Transverse colon (tissue), 4 donors: ENCODE results near the gene PSMC1. TPM values are rescaled to one million over a fixed set of nuclear protein-coding genes. Genes with fewer than 3 reads are reported as not detected.

Experiments
- DNase-seq: peaks from one replicate; pipeline ENCODE4 v3.0.0-alpha.2; 2019
- H3K27ac ChIP-seq, 4 donors: fragments of 200-600 bp; sonication (generic); 2 replicates each; pipeline ENCODE4 v1.5.1; 2016 to 2018; ENCODE audit warnings: inconsistent platforms in 4 of 4
- H3K27me3 ChIP-seq: fragments of 200-600 bp; sonication (generic); 2 replicates; pipeline ENCODE4 v1.5.1; 2017; ENCODE audit warnings: inconsistent platforms
- H3K36me3 ChIP-seq, 4 donors: fragments of 200-600 bp; sonication (generic); 2 replicates each; pipeline ENCODE4 v1.5.1; 2017 to 2019; ENCODE audit warnings: inconsistent platforms in 4 of 4
- H3K4me1 ChIP-seq, 4 donors: fragments of 200-600 bp; sonication (generic); 2 replicates each; pipeline ENCODE4 v1.5.1; 2017 to 2020; ENCODE audit warnings: inconsistent platforms in 4 of 4
- H3K4me3 ChIP-seq, 4 donors: fragments of 200-600 bp; sonication (generic); 1 replicate in 1 of 4; 2 replicates in 3 of 4; pipeline versions ENCODE4 v1.5.1 to v1.6.1; 2017 to 2019; ENCODE audit warnings: inconsistent platforms in 4 of 4
- H3K9me3 ChIP-seq, 2 donors: fragments of 200-600 bp; sonication (generic); 2 replicates each; pipeline ENCODE4 v1.5.1; 2017 to 2019; ENCODE audit warnings: inconsistent platforms in 2 of 2
- EP300 ChIP-seq: sonication (generic); formaldehyde crosslinking; IDR thresholded peaks from one replicate; pipeline ENCODE4 v1.6.1; 2017; ENCODE audit warnings: antibody characterized with exemption, low read depth
- POLR2A ChIP-seq: fragments of 450-650 bp; IDR thresholded peaks from one replicate; pipeline ENCODE4 v1.6.1; 2016; ENCODE audit warnings: antibody characterized with exemption, mild to moderate bottlenecking, moderate library complexity
- POLR2AphosphoS5 ChIP-seq, 3 donors: sonication (generic); formaldehyde crosslinking; IDR thresholded peaks; one replicate each; pipeline ENCODE4 v1.6.1; 2016; ENCODE audit warnings: antibody characterized with exemption in 3 of 3
- WGBS, 2 donors: methylation state at CpG; one replicate each; pipeline ENCODE4 v1.1.5; 2018; ENCODE audit warnings: low coverage in 1 of 2; 5-methylcytosine and 5-hydroxymethylcytosine counted together
- in situ Hi-C, 4 donors: fragments of 200-750 bp; cut with MboI; loops; one replicate each; pipeline versions ENCODE4 v1.15.0 to v1.15.1; 2017; ENCODE audit warnings: low sequenced_read_pairs in 3 of 4, low pct_ligation_motif_present in 1 of 4, low pct_unique_long_range_greater_than_20kb in 1 of 4
- intact Hi-C: fragments of 100-400 bp; cut with DNase I; formaldehyde crosslinking; loops from one replicate; pipeline ENCODE4 v1.15.1; 2023; ENCODE audit warnings: low total_unique reads
- total RNA-seq, 4 donors: library from RNA; depleted of rRNA; stranded (reverse); fragments of >200 nt; gene quantifications; one replicate each; pipeline ENCODE4 v1.1.0, GENCODE V29; 2016
- TF ChIP-seq, protein P1 (sequence below), 5 experiments: fragments of 200-600 bp in 3 of 5; fragments of 450-650 bp in 2 of 5; sonication (generic) in 3 of 5; IDR thresholded peaks; 1 replicate in 2 of 5; 2 replicates in 3 of 5; pipeline ENCODE4 v1.5.1; 2016 to 2017; ENCODE audit warnings: antibody characterized with exemption in 5 of 5, inconsistent platforms in 3 of 5, mild to moderate bottlenecking in 2 of 5, moderate library complexity in 1 of 5

The PSMC1 gene
- total RNA-seq, 4 donors from 2014 or later: 23.9 to 79.9 (median 56.2) TPM

DNA sequence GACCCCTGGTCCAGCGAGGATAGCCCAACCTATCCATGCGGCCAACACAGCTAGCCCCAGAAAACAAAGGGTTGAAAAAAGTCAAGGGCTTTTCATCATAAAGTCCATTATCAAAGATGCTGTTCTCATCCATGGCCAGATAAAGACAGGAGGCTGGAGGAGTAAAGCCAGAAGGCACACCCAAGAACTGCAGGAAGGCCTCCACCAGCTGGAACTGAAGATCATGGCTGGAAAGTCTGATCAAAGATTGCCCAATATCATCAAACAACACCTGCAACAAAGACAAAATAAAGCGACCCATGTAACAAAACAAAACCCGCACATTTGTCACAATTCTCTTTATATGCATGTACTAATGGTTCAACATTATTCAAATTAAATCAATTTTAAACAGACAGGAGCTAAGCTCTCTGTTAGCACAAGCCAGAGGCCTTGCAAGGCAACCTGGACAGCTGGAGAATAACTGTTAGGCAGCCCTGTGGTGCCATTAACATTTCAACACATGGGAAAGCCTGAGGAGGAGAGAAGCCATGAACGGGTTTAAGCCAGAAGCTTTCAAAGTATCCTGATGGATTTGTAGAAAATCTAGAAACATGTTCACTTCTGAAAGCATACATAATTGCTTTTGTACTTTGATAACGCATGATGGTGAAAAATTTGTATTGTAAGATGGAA, 34.1 kb downstream of the PSMC1 start:
- 92 to 100% methylated on average over 4 to 6 of the region's 6 CpGs for whole genome bisulfite sequencing, 2 donors
- Histone ChIP-seq H3K9me3 (no peaks in the 10 kb centered on the region), H3K4me3 (no peak overlapping the region), H3K27me3 (no peaks in the 10 kb centered on the region), H3K36me3 (peaks cover 0 to 47% (median 18%) of the 10 kb centered on the region in 4 donors), H3K27ac (no peak overlapping the region), H3K4me1 (no peaks in the 10 kb centered on the region)
- intact Hi-C loops (no loop called here), in situ Hi-C loops (no loop called here)
- no peak for DNase-seq
- TF ChIP-seq, protein P1, sequence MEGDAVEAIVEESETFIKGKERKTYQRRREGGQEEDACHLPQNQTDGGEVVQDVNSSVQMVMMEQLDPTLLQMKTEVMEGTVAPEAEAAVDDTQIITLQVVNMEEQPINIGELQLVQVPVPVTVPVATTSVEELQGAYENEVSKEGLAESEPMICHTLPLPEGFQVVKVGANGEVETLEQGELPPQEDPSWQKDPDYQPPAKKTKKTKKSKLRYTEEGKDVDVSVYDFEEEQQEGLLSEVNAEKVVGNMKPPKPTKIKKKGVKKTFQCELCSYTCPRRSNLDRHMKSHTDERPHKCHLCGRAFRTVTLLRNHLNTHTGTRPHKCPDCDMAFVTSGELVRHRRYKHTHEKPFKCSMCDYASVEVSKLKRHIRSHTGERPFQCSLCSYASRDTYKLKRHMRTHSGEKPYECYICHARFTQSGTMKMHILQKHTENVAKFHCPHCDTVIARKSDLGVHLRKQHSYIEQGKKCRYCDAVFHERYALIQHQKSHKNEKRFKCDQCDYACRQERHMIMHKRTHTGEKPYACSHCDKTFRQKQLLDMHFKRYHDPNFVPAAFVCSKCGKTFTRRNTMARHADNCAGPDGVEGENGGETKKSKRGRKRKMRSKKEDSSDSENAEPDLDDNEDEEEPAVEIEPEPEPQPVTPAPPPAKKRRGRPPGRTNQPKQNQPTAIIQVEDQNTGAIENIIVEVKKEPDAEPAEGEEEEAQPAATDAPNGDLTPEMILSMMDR (IDR thresholded peaks at IDR 0.05): no peak
- TF ChIP-seq POLR2AphosphoS5 (IDR thresholded peaks at IDR 0.05) (no peak), POLR2A (no peak), EP300 (no peak)

DNA sequence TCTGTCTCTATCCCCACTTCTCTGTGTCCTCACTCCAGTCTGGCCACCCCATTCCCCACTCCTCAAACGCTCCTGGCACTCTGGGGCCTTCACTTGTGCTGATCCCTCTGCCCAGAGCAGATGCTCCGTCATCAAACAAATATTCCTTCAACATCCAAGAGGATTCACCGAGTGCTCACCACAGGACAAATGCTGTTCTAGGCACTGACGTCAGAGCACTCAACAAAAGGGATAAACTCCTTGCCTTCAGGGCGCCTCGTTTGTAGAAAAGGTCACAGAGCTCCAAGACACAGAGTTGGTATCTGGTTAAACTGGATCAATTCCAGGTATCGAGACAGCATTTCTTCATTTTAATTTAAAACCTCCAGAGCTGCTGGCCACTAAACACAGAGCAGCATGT, 35.3 kb downstream of the PSMC1 start:
- peaks cover 0 to 52% (median 18%) of the 10 kb centered on the region in 4 donors for H3K36me3 ChIP-seq
- TF ChIP-seq, protein P1 (IDR thresholded peaks at IDR 0.05): no peak
- no peak for TF ChIP-seq EP300
- TF ChIP-seq POLR2A: no peak
- TF ChIP-seq POLR2AphosphoS5 (IDR thresholded peaks at IDR 0.05): no peak
- H3K4me1 ChIP-seq: no peaks in the 10 kb centered on the region
- H3K9me3 ChIP-seq: no peaks in the 10 kb centered on the region
- in situ Hi-C loops: no loop called here
- 69 to 87% methylated on average over 3 to 7 of the region's 7 CpGs for WGBS, 2 donors
- H3K27ac ChIP-seq: no peak overlapping the region
- H3K4me3 ChIP-seq: no peak overlapping the region
- H3K27me3 ChIP-seq: no peaks in the 10 kb centered on the region
- intact Hi-C loops: no loop called here
- no peak for DNase-seq

DNA sequence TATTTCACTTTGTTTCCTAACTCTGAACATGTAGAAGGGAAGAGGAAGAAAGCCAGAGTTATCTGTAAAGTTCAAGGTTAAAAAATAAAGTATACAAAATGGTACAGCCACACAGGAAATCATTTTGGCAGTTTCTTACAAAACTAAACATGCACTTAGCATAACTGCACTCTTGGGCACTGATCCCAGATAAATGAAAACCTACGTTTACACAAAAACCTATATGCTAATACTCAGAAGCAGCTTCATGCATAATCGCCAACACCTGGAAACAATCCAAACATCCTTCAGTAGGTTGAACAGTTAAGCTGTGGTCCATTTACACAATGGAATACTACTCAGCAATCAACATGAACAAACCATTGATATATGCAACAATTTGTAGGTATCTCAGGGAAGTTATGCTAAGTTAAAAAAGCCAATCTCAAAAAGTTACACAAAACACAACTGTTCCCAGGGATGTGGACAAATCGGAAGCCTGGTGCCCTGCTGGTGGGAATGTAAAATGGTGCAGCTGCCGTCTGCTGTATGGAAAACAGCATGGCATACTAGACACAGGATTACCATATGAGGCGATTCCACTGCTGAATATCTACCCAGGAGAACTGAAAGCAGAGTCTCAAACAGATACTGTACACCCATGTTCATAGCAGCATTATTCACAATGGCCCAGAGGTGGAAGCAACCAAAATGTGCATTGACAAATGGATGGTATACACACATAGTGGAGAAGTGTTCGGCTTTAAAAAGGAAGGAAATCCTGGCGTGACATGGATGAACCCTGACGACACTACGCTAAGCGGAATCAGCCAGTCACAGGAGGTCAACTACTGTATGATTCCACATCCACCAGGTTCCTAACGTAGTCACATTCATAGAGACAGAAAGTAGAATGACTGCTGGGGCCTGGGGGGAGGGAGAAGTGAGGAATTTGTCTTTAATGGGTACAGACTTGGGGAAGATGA, 37.7 kb downstream of the PSMC1 start:
- in situ Hi-C loops: no loop called here
- H3K27me3 ChIP-seq: no peaks in the 10 kb centered on the region
- peaks cover 0 to 48% (median 19%) of the 10 kb centered on the region in 4 donors for H3K36me3 ChIP-seq
- H3K27ac ChIP-seq: no peak overlapping the region
- TF ChIP-seq POLR2A: no peak
- TF ChIP-seq, protein P1 (IDR thresholded peaks at IDR 0.05): no peak
- 89 to 95% methylated on average over 11 of the region's 11 CpGs for WGBS, 2 donors
- no peak overlapping the region for H3K4me3 ChIP-seq
- no peaks in the 10 kb centered on the region for H3K9me3 ChIP-seq
- DNase-seq: no peak
- intact Hi-C loops: no loop called here
- H3K4me1 ChIP-seq: no peaks in the 10 kb centered on the region

DNA sequence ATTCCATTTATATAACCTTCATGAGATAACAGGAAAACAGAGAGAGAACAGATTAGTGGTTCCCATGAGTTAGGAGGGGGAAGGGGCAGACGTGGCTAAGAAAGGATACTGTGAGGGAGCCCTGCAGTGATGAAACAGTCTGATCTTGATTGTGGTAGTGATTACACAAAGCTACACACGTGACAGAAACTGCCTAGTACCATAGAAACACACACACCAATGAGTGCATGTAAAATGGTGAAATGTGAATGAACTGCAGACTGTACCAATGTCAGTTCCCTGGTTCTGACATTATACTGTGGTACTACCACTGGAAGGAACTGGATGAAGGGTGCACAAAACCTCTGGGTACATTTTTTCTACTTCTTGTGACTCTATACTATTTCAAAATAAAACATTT, 38.5 kb downstream of the PSMC1 start:
- no peak overlapping the region for H3K4me3 ChIP-seq
- intact Hi-C loops: no loop called here
- DNase-seq: no peak
- peaks cover 0 to 45% (median 16%) of the 10 kb centered on the region in 4 donors for H3K36me3 ChIP-seq
- WGBS, 2 donors: 74 to 88% methylated on average over 2 of the region's 2 CpGs
- H3K4me1 ChIP-seq: no peaks in the 10 kb centered on the region
- H3K27me3 ChIP-seq: no peaks in the 10 kb centered on the region
- TF ChIP-seq POLR2A (no peak), POLR2AphosphoS5 (IDR thresholded peaks at IDR 0.05) (no peak), EP300 (no peak)
- TF ChIP-seq, protein P1 (IDR thresholded peaks at IDR 0.05): no peak
- in situ Hi-C loops: no loop called here
- no peak overlapping the region for H3K27ac ChIP-seq
- H3K9me3 ChIP-seq: no peaks in the 10 kb centered on the region
